ENCODE results near the gene PTCH1.

The PTCH1 gene

DNA sequence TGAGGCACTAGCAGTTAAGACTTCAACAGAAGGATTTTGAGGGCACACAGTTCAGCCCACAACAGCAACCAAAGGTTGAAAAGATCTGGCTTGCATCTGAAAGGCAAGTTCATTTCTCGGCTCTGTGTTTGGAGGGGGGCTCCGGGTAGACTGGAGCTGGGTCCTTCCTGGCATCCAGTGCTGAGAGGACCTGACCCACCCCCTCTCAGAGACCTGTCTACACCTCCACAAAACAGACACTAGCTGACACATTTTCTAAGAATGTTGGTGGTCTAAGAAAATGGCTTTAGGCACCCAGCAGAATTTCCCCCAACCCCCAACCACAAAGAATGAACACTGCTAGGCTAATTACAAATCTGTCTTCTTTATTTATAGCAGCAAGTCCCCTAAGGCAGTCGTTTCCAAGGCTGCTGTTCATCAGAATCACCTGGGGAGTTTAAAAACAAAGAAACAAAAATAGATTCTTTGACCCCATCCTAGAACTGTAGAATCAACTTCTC is 6.2 kb upstream of the PTCH1 start:
- ChIA-PET CTCF (no interaction called here), POLR2A (ENCODE audit: low non-redundant PET) (no interaction called here)
- DNase-seq (ENCODE audit: low spot score), result no peak
- H3K27ac ChIP-seq, result no peak overlapping the region
- TF ChIP-seq, protein P1, sequence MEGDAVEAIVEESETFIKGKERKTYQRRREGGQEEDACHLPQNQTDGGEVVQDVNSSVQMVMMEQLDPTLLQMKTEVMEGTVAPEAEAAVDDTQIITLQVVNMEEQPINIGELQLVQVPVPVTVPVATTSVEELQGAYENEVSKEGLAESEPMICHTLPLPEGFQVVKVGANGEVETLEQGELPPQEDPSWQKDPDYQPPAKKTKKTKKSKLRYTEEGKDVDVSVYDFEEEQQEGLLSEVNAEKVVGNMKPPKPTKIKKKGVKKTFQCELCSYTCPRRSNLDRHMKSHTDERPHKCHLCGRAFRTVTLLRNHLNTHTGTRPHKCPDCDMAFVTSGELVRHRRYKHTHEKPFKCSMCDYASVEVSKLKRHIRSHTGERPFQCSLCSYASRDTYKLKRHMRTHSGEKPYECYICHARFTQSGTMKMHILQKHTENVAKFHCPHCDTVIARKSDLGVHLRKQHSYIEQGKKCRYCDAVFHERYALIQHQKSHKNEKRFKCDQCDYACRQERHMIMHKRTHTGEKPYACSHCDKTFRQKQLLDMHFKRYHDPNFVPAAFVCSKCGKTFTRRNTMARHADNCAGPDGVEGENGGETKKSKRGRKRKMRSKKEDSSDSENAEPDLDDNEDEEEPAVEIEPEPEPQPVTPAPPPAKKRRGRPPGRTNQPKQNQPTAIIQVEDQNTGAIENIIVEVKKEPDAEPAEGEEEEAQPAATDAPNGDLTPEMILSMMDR (conservative IDR thresholded peaks at IDR 0.05; ENCODE audit: low read depth), result no peak

DNA sequence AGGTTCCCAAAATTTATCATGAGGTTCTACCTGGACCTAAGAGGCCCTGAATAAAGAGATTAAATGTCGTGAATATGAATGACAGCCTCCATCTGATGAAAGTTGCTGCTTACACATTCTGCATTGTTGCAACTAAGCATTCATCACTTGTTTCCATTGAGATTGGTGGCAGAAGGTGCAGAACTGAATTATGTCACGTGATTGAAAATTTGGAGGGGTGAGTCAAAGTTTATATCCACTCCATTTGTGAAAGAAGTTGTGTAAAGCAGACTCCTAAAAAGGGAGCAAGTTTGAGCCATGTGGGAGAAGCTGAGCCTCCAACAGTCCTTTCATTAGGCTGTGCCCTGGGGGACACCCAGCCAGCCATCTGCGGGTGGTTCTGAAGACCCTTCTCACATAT is 4.9 kb upstream of the PTCH1 start:
- ChIA-PET CTCF (interaction anchor here (0.6 kb wide), 1 partner anchor 195 kb away, joined by 5 read pairs; no protein-coding TSS in a partner anchor), POLR2A (ENCODE audit: low non-redundant PET) (no interaction called here)
- H3K27ac ChIP-seq, result no peak overlapping the region
- TF ChIP-seq, protein P1 (conservative IDR thresholded peaks at IDR 0.05; ENCODE audit: low read depth), result no peak
- DNase-seq (ENCODE audit: low spot score), result no peak

DNA sequence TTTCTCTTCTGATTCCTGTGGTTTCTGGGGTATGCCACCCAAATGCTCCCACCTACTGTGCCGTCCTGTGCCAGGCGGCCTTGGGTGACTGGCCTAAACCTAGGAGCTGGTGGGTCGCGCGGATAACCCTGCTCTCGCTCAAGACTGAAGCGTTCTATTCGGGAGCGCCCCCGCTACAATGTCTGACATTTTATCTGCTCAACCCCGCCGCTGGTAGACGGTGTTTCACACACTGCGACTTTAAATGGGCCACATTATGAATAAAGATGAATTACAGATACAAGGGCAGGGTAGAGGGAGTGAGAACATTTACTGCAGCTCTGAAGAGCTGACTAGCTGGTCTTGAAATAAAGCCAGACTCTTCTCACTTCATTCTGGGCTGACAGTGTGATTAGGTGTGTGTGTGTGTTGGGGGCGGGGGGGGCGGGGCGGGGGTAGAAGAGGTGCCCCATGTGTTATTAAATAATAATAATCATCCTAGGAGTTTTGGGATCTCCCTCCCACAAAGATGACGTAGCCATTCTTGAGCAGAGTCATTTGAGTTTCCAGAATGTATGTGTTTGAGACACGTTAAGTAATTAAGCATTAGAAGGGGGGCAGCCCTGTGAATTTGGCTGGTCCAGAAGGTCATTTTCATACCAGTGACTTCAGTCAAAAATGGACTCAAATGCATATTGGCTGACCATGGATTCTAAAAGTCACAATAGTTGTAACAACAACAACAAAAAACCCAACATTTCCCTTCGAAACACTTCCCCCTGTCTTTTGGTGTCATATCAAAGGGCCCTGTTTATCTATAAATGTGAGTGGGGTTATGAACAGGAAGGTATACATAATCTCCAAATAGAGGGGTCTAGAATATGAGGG is 1.0 kb upstream of the PTCH1 start:
- TF ChIP-seq, protein P1 (conservative IDR thresholded peaks at IDR 0.05; ENCODE audit: low read depth), result no peak
- DNase-seq (ENCODE audit: low spot score), result no peak
- ChIA-PET CTCF (interaction anchor here (0.5 kb wide), 1 partner anchor 210 kb away, joined by 3 read pairs; no protein-coding TSS in a partner anchor), POLR2A (ENCODE audit: low non-redundant PET) (no interaction called here)
- H3K27ac ChIP-seq, result peak overlapping the region; percentile 65; the same call in 1 of the 2 replicates

DNA sequence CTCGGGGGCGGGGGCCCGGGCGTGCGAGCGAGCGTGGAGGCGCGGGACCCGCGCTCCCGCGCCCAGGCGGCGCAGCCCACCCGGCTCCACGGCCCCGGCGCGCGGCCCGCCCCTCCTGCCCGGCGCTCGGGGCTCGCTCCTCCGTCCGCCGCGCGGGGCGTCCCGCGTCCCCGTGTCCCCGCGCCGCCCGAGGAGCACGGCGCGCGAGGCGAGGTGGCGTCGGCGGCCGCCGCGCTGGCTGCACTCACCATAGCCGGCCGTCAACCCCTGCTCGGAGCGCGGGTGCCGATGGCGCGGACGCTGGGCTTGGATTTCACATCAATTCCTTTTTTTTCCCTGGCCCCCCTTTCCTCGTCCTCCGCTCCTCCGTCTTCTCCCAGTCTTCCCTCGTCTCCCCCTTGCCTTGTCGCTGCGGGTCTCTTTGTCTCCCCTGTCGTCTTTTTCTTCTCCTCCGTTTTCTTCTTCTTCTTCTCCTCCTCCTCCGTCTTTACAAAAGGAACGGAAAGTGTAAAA is 494 bp downstream of the PTCH1 start:
- DNase-seq (ENCODE audit: low spot score), result no peak
- CTCF ChIA-PET, result no interaction called here
- peak overlapping the region; percentile 65 for H3K27ac ChIP-seq
- POLR2A ChIA-PET (ENCODE audit: low non-redundant PET), result no interaction called here
- TF ChIP-seq, protein P1 (conservative IDR thresholded peaks at IDR 0.05; ENCODE audit: low read depth), result no peak

DNA sequence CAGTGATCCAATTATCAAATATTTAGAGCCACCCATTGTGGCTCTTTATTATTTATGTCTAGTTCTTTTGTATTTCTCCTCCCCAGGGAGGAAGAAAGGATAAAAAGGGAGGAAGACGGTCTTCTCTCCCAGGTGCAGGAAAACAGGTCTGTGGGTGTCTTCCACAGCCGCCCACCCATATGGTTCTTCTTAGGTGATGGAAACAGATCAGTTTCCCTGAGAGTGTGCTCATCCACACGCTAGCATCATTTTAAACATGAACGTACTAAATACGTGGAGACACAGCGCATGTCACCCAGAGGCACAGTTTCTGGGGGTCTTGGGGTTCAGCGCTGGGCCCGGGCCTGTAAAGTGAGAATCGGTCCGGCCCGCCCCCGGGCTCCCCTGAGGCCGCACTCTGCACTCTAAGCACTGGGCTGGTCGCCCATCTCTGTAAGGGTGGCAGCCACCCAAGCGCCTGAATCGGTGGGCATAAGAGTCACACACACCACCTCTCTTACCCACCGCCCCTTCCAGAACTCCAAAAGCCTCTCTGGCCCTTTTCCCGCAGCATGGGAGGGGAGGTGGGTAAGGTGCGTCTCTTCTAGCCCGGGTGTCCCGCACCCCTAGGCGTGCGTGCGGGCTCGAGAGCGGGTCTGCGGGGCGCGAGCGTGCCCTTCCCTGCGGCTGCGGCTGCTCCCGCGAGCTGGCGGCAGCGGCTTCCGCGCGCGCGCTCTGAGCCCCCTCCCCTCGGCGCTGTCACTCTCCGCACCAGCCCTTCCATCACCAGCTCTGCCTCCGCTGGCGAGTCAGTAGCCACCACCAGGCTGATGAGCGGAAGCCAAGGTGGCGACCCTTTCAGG is 1.3 kb downstream of the PTCH1 start:
- peak overlapping the region; percentile 65 for H3K27ac ChIP-seq
- DNase-seq (ENCODE audit: low spot score), result no peak
- ChIA-PET POLR2A (ENCODE audit: low non-redundant PET) (no interaction called here), CTCF (interaction anchor here (0.7 kb wide), 1 partner anchor 228 kb away, joined by 4 read pairs; no protein-coding TSS in a partner anchor)
- TF ChIP-seq, protein P1 (conservative IDR thresholded peaks at IDR 0.05; ENCODE audit: low read depth), result no peak

DNA sequence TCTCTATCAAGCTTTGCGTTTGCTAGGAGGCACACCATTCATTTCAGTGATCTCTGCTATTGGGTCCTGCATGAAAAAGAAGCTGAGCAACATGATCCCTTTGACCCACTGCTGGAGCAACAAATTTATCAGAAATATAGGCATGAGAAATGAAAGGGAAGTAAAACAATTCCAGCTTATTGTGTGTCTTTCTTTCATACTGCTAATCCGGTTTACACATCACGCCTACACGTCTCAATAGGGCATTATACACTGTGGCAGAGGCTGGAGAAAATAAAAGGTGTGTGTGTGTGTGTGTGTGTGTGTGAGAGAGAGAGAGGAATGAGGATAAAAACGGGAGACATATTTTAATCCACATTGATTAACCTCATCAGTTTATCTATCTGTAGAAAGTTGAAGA is 2.4 kb downstream of the PTCH1 start:
- POLR2A ChIA-PET (ENCODE audit: low non-redundant PET), result no interaction called here
- TF ChIP-seq, protein P1 (conservative IDR thresholded peaks at IDR 0.05; ENCODE audit: low read depth), result no peak
- no peak overlapping the region for H3K27ac ChIP-seq
- CTCF ChIA-PET, result interaction anchor here (0.7 kb wide), 1 partner anchor 226 kb away, joined by 4 read pairs; no protein-coding TSS in a partner anchor
- no peak for DNase-seq (ENCODE audit: low spot score)

All from RWPE1 (cell line).